ENCODE results near the gene CCL19. TPM values are rescaled to one million over a fixed set of nuclear protein-coding genes. Genes with fewer than 3 reads are reported as not detected.

CCL19 gene
- total and polyA plus RNA-seq, 2 of the 8 experiments (the other 6 are each of a cell fraction or from before 2014, with no cell fraction given): not detected

GRCh38 chr9:34732886-34733285 is 41.8 kb upstream of the CCL19 start:
- Histone ChIP-seq H3K4me2 (ENCODE audit: insufficient read depth in 1 of 2, low read depth in 2 of 2, low read length in 2 of 2) (no peak overlapping the region), H4K20me1 (replicated peaks in 1 of 2; ENCODE audit: control insufficient read depth in 1 of 2, insufficient read depth in 2 of 2, low read length in 2 of 2) (peaks cover 0 to 2% of the 10 kb centered on the region in 2 experiments)
- 92% methylated on average over 2 of the region's 2 CpGs; no CpG with 5 or more reads in 1 of the 2 experiments for WGBS, 2 experiments (ENCODE audit: extremely low coverage in 1 of 2, insufficient coverage in 1 of 2, insufficient read length in 1 of 2, insufficient replicate concordance in 2 of 2, low coverage in 1 of 2, low lambda C conversion rate in 2 of 2, missing lambda C conversion rate in 1 of 2)

More at GRCh38 chr9:34732886-34733285, 41.8 kb upstream of the CCL19 start:
- H3K79me2 ChIP-seq (ENCODE audit: control insufficient read depth in 1 of 2, insufficient read depth in 2 of 2, low read length in 2 of 2): no peaks in the 10 kb centered on the region
- no peak overlapping the region for H2BK5ac ChIP-seq (ENCODE audit: low read depth, low read length)
- ChIA-PET POLR2A (ENCODE audit: partially characterized antibody) (no interaction called here), CTCF (ENCODE audit: partially characterized antibody) (no interaction called here)
- no peaks in the 10 kb centered on the region for H3K4me1 ChIP-seq (replicated peaks in 1 of 4; ENCODE audit: control insufficient read depth in 3 of 4, insufficient read depth in 4 of 4, low read length in 3 of 4)
- no peaks in the 10 kb centered on the region for H3K27me3 ChIP-seq (replicated peaks in 1 of 4; ENCODE audit: control insufficient read depth in 3 of 4, extremely low read depth in 1 of 4, insufficient read depth in 3 of 4, low read length in 3 of 4)
- no peak overlapping the region for H3K9ac ChIP-seq (replicated peaks in 1 of 4; ENCODE audit: extremely low read depth in 1 of 4, low read depth in 3 of 4, low read length in 3 of 4)
- H3K14ac ChIP-seq (ENCODE audit: insufficient read length): no peak overlapping the region
- H3K23me2 ChIP-seq (ENCODE audit: low read depth, low read length): no peaks in the 10 kb centered on the region
- no peak overlapping the region for H3K27ac ChIP-seq (ENCODE audit: low read depth, low read length)
- no peak overlapping the region for H4K91ac ChIP-seq (replicated peaks; ENCODE audit: insufficient read length, low read length)
- DNase-seq (ENCODE audit: low read depth in 1 of 2, low spot score in 2 of 2) (no peak), FAIRE-seq (no peak)
- H4K8ac ChIP-seq (ENCODE audit: extremely low read depth, insufficient read depth, low read length): no peak overlapping the region
- H2BK20ac ChIP-seq (ENCODE audit: low read length): no peak overlapping the region
- H3K23ac ChIP-seq (ENCODE audit: insufficient read length): no peak overlapping the region
- H2AFZ ChIP-seq (ENCODE audit: low read length): no peak overlapping the region
- H3K36me3 ChIP-seq (ENCODE audit: control insufficient read depth in 2 of 4, insufficient read depth in 4 of 4, low read length in 3 of 4): no peaks in the 10 kb centered on the region
- H3K4me3 ChIP-seq (ENCODE audit: extremely low read depth in 1 of 4, insufficient read depth in 2 of 4, low read depth in 3 of 4, low read length in 4 of 4): no peak overlapping the region
- no peak overlapping the region for H3K56ac ChIP-seq (replicated peaks; ENCODE audit: insufficient read length, low read depth, low read length)
- H2BK15ac ChIP-seq (ENCODE audit: low read length): no peak overlapping the region
- H3K79me1 ChIP-seq (ENCODE audit: low read depth, low read length): no peaks in the 10 kb centered on the region
- no peaks in the 10 kb centered on the region for H3K9me3 ChIP-seq (ENCODE audit: insufficient read depth in 2 of 2, low read depth in 1 of 2, low read length in 1 of 2)
- no peak for TF ChIP-seq HDAC2 (IDR thresholded peaks at IDR 0.05; ENCODE audit: borderline replicate concordance in 1 of 2, low read depth in 2 of 2, low read length in 2 of 2)
- TF ChIP-seq NRF1 (IDR thresholded peaks at IDR 0.05; ENCODE audit: low read depth, low read length): no peak
- no peak overlapping the region for H2BK120ac ChIP-seq (replicated peaks; ENCODE audit: low read depth, low read length)
- H2AK5ac ChIP-seq (ENCODE audit: low read depth, low read length): no peak overlapping the region
- H3K18ac ChIP-seq (ENCODE audit: extremely low read depth, low read length): no peak overlapping the region
- no peak overlapping the region for H4K5ac ChIP-seq (ENCODE audit: insufficient read length, low read depth, low read length)
- H2BK12ac ChIP-seq (ENCODE audit: low read depth, low read length): no peak overlapping the region
- no peak overlapping the region for H3K4ac ChIP-seq (replicated peaks; ENCODE audit: insufficient read length, low read depth, low read length)
